ENCODE data around the gene FAM117B. TPM values are rescaled to one million over a fixed set of nuclear protein-coding genes. Genes with fewer than 3 reads are reported as not detected.
"Not testable (repeated sequence)": the region's sequence is repeated elsewhere in the genome, so short reads cannot be mapped to it uniquely, and the experiment has no call there.

FAM117B gene
- total and polyA plus RNA-seq, 2 donors: 4.5 to 16.5 TPM

- H3K4me3 ChIP-seq (ENCODE audit: low read depth, low read length): no peak overlapping the region
- 67% methylated on average over 9 of the region's 9 CpGs for WGBS
- no peaks in the 10 kb centered on the region for H3K4me1 ChIP-seq (ENCODE audit: insufficient read depth)
- no peak for DNase-seq (ENCODE audit: extremely low spot score)
- no peak overlapping the region for H3K27ac ChIP-seq (ENCODE audit: low read depth)
- no peaks in the 10 kb centered on the region for H3K36me3 ChIP-seq (ENCODE audit: insufficient read depth)
These were observed 60.4 kb downstream of the FAM117B start for GRCh38 chr2:202695166-202695565.

DNA sequence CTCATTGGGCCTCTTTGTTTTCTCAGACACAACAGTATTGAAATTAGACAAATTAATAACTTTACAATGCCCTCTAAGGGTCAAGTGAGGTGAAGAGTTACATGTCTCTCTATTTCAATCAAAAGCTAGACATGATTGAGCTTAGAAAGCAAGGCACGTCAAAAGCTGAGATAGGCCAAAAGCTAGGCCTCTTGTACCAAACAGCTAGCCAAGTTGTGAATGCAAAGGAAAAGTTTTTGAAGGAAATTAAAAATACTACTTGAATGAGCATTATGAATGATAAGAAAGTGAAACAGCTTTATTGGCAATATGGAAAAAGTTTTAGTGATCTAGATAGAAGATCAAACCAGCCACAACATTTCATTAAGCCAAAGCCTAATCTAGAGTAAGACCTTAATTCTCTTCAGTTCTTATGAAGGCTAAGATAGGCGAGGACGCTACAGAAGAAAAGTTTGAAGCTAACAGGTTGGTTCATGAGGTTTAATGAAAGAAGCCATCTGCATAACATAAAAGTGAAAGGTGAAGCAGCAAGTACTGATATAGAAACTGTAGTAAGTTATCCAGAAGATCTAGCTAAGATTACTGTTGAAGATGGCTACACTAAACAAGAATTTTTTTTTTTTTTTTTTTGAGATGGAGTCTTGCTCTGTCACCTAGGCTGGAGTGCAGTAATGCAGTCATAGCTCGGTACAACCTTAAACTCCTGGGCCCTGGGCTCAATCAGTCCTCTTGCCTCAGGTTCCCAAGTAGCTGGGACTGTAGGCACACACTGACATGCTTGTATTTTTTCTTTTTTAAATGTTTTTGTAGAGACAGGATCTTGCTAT lies 65.5 kb downstream of the FAM117B start:
- H3K4me1 ChIP-seq (ENCODE audit: insufficient read depth): no peaks in the 10 kb centered on the region
- 86% methylated on average over 4 of the region's 4 CpGs for WGBS
- H3K27ac ChIP-seq (ENCODE audit: low read depth): no peak overlapping the region
- no peak overlapping the region for H3K4me3 ChIP-seq (ENCODE audit: low read depth, low read length)
- DNase-seq (ENCODE audit: extremely low spot score): no peak
- H3K36me3 ChIP-seq (ENCODE audit: insufficient read depth): no peaks in the 10 kb centered on the region

- Histone ChIP-seq H3K27ac (ENCODE audit: low read depth) (no peak overlapping the region), H3K4me1 (ENCODE audit: insufficient read depth) (no peaks in the 10 kb centered on the region), H3K36me3 (ENCODE audit: insufficient read depth) (no peaks in the 10 kb centered on the region), H3K4me3 (ENCODE audit: low read depth, low read length) (no peak overlapping the region)
- DNase-seq (ENCODE audit: extremely low spot score): no peak
- WGBS: 82% methylated on average over 1 of the region's 1 CpG
These were observed 68.3 kb downstream of the FAM117B start for GRCh38 chr2:202703091-202703490.

DNA sequence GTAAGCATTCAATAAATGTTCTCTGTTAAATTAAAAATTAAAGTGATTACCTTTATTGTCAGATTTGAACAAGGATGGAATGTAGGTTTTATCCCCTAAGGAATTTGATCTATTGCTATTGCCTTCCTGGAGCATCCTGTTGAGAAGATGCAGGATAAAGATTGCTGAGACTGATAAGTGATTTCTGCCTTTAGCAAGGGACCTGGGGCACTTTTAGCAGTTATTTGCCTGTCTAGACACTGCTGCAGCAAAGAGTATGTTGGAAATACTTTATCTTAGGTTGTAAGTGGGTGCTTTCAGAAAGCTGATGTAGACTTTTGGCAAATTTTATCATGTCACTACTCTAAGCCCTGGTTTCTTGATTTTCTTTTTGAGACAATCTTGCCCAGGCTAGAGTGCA lies 69.5 kb downstream of the FAM117B start:
- Histone ChIP-seq H3K4me3 (ENCODE audit: low read depth, low read length) (no peak overlapping the region), H3K27ac (ENCODE audit: low read depth) (no peak overlapping the region), H3K36me3 (ENCODE audit: insufficient read depth) (no peaks in the 10 kb centered on the region), H3K4me1 (ENCODE audit: insufficient read depth) (no peaks in the 10 kb centered on the region)
- no peak for DNase-seq (ENCODE audit: extremely low spot score)

DNA sequence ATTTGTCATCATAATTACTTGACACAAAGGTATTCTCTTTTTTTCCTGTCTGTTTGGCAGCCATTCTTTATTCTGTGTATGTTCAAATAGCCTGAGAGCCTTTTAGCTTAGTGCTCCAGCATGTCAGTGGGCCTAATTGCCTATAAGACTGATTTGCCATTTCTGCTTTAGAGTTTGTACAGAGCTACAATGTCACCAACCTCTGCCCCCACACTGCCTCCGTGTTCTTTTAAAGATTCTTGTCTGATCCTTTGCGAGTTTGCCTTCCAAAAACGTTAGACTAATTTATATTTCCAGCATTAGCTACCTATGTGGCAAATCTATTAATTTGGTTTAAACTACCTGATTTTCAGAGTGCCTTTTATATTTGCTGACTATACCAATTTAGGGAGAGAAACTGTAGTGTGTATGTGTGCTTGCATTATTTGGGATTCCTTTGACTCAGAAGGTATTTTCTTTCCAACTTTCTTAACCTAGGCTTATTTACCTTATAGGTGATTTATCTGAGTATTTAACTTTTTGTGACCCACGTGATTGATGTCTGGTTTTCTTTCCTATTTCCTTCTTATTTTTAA lies 70.8 kb downstream of the FAM117B start:
- WGBS: 67% methylated on average over 4 of the region's 4 CpGs
- Histone ChIP-seq H3K4me1 (ENCODE audit: insufficient read depth) (no peaks in the 10 kb centered on the region), H3K27ac (ENCODE audit: low read depth) (no peak overlapping the region), H3K36me3 (ENCODE audit: insufficient read depth) (no peaks in the 10 kb centered on the region), H3K4me3 (ENCODE audit: low read depth, low read length) (no peak overlapping the region)
- DNase-seq (ENCODE audit: extremely low spot score): no peak

DNA sequence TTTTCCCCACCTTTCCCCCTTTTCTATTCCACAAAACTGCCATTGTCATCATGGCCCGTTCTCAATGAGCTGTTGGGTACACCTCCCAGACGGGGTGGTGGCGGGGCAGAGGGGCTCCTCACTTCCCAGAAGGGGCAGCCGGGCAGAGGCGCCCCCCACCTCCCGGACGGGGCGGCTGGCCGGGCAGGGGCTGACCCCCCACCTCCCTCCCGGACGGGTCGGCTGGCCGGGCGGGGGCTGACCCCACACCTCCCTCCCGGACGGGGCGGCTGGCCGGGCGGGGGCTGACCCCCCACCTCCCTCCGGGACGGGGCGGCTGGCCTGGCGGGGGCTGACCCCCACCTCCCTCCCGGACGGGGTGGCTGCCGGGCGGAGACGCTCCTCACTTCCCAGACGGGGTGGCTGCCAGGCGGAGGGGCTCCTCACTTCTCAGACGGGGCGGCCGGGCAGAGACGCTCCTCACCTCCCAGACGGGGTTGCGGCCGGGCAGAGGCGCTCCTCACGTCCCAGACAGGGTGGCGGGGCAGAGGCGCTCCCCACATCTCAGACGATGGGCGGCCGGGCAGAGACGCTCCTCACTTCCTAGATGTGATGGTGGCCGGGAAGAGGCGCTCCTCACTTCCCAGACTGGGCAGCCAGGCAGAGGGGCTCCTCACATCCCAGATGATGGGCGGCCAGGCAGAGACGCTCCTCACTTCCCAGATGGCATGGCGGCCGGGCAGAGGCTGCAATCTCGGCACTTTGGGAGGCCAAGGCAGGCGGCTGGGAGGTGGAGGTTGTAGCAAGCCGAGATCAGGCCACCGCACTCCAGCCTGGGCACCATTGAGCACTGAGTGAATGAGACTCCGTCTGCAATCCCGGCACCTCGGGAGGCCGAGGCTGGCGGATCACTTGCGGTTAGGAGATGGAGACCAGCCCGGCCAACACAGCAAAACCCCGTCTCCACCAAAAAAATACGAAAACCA lies 80.5 kb downstream of the FAM117B start:
- not testable (repeated sequence) for H3K36me3 ChIP-seq (ENCODE audit: insufficient read depth); H3K27ac ChIP-seq (ENCODE audit: low read depth); DNase-seq (ENCODE audit: extremely low spot score); H3K4me3 ChIP-seq (ENCODE audit: low read depth, low read length); H3K4me1 ChIP-seq (ENCODE audit: insufficient read depth)
- 95% methylated on average over 62 of the region's 64 CpGs for WGBS

DNA sequence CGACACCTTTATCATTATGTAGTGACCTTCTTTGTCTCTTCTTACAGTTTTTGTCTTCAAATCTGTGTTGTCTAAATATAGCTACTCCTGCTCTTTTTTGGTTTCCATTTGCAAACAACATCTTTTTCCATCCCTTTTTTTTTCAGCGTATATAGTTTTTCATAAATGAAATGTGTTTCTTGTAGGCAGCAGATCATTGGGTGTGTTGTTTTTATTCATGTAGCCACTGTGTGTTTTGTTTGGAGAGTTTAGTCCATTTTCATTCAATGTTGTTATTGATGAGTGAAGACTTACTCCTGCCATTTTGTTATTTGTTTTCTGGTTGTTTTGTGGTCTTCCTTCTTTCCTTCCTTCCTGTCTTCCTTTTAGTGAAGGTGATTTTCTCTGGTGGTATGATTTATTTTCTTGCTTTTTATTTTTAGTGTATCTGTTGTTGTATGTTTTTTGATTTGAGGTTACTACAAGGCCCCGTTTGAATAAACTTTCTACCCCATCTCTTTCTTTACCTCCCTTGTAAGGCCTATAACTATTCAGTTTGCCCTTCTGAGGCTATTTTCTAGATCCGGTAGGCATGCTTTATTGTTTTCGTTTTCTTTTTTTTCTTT lies 81.4 kb downstream of the FAM117B start:
- Histone ChIP-seq H3K27ac (ENCODE audit: low read depth) (no peak overlapping the region), H3K36me3 (ENCODE audit: insufficient read depth) (no peaks in the 10 kb centered on the region), H3K4me1 (ENCODE audit: insufficient read depth) (no peaks in the 10 kb centered on the region), H3K4me3 (ENCODE audit: low read depth, low read length) (no peak overlapping the region)
- 97% methylated on average over 5 of the region's 5 CpGs for WGBS
- DNase-seq (ENCODE audit: extremely low spot score): no peak

- Histone ChIP-seq H3K36me3 (ENCODE audit: insufficient read depth) (no peaks in the 10 kb centered on the region), H3K4me3 (ENCODE audit: low read depth, low read length) (no peak overlapping the region), H3K27ac (ENCODE audit: low read depth) (no peak overlapping the region), H3K4me1 (ENCODE audit: insufficient read depth) (no peaks in the 10 kb centered on the region)
- no peak for DNase-seq (ENCODE audit: extremely low spot score)
- 95% methylated on average over 2 of the region's 2 CpGs for WGBS
These were observed 82.3 kb downstream of the FAM117B start for GRCh38 chr2:202716953-202717597.

DNA sequence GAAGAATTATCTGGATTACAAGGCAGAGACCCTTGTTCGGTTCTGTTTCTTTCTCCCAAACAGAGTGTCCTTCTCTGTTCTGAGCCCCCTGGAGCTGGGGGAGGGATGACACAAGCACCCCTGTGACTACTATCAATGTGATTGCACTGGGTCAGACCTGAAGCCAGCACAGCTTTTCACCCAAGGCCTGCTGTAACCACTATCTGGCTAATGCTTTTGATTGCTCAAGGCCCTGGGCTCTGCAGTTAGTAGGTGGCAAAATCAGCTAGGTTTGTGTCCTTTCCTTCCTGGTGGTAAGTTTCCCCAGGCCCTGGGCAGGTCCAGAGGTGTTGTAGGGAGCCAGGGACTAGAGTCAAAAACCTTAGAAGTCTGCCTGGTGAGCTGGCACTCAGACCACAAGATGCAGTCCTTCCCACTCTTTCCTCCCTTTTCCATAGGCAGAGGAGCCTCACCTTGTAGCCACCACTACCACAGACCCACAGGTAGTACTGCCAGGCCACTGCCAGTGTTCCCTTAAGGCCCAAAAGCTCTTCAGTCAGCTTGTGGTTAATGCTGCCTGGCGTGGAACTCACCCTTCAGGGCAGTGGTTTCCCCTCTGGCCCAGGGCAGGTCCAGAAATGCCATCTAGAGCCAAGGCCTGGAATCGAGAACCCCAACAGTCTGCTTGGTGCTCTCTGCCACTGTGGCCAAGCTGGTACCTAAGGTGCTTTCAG lies 83.0 kb downstream of the FAM117B start:
- no peaks in the 10 kb centered on the region for H3K36me3 ChIP-seq (ENCODE audit: insufficient read depth)
- H3K4me3 ChIP-seq (ENCODE audit: low read depth, low read length): no peak overlapping the region
- WGBS: 91% methylated on average over 3 of the region's 3 CpGs
- H3K4me1 ChIP-seq (ENCODE audit: insufficient read depth): no peaks in the 10 kb centered on the region
- H3K27ac ChIP-seq (ENCODE audit: low read depth): no peak overlapping the region
- no peak for DNase-seq (ENCODE audit: extremely low spot score)

GRCh38 chr2:202718614-202719013 lies 83.8 kb downstream of the FAM117B start:
- DNase-seq (ENCODE audit: extremely low spot score): no peak
- H3K4me1 ChIP-seq (ENCODE audit: insufficient read depth): no peaks in the 10 kb centered on the region
- 57% methylated on average over 4 of the region's 4 CpGs for WGBS
- no peaks in the 10 kb centered on the region for H3K36me3 ChIP-seq (ENCODE audit: insufficient read depth)
- no peak overlapping the region for H3K27ac ChIP-seq (ENCODE audit: low read depth)
- H3K4me3 ChIP-seq (ENCODE audit: low read depth, low read length): no peak overlapping the region

- Histone ChIP-seq H3K4me3 (ENCODE audit: low read depth, low read length) (no peak overlapping the region), H3K36me3 (ENCODE audit: insufficient read depth) (no peaks in the 10 kb centered on the region), H3K4me1 (ENCODE audit: insufficient read depth) (no peaks in the 10 kb centered on the region), H3K27ac (ENCODE audit: low read depth) (no peak overlapping the region)
- no peak for DNase-seq (ENCODE audit: extremely low spot score)
- WGBS: 90% methylated on average over 2 of the region's 2 CpGs
These were observed 85.5 kb downstream of the FAM117B start for GRCh38 chr2:202720226-202720625.

DNA sequence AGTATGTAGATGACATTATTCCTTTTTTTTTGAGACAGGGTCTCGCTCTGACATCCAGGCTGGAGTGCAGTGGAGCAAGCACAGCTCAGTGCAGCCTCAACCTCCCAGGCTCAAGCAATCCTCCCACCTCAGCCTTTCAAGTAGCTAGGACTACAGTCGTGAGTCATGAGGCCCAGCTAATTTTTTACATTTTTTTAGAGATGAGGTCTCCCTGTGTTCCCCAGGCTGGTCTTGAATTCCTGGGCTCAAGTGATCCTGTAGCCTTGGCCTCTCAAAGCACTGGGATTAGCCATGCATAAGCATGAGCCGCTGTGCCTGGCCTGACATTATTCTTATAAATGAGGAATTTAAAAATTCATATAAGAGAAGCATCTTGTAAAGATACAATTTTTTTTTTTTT lies 86.9 kb downstream of the FAM117B start:
- H3K4me3 ChIP-seq (ENCODE audit: low read depth, low read length): no peak overlapping the region
- no peak overlapping the region for H3K27ac ChIP-seq (ENCODE audit: low read depth)
- H3K36me3 ChIP-seq (ENCODE audit: insufficient read depth): no peaks in the 10 kb centered on the region
- 55% methylated on average over 3 of the region's 3 CpGs for WGBS
- no peak for DNase-seq (ENCODE audit: extremely low spot score)
- H3K4me1 ChIP-seq (ENCODE audit: insufficient read depth): no peaks in the 10 kb centered on the region

All from urinary bladder (tissue), 4 donors.